ENCODE measurements around the gene APIP.

Gene APIP

GRCh38 chr11:34957206-34957605 lies 41.0 kb upstream of the APIP start:
- H4K20me1 ChIP-seq (ENCODE audit: low read depth, low read length): no peaks in the 10 kb centered on the region
- no peak for TF ChIP-seq CTCF (IDR thresholded peaks at IDR 0.05; ENCODE audit: insufficient read depth, low read length, poor library complexity, severe bottlenecking)
- no peak for TF ChIP-seq EZH2phosphoT487 (conservative IDR thresholded peaks at IDR 0.05; ENCODE audit: low read length)
- no peak overlapping the region for H3K4me3 ChIP-seq (ENCODE audit: insufficient read depth, low read length, poor library complexity, severe bottlenecking)
- no peaks in the 10 kb centered on the region for H3K27me3 ChIP-seq (ENCODE audit: low read length)
- H3F3A ChIP-seq (ENCODE audit: insufficient read depth): no peaks in the 10 kb centered on the region
- H3K27ac ChIP-seq (ENCODE audit: low read depth, low read length): no peak overlapping the region
- H3K4me2 ChIP-seq (ENCODE audit: low read depth, low read length, poor library complexity, severe bottlenecking): no peak overlapping the region
- no peaks in the 10 kb centered on the region for H3K9me2 ChIP-seq (replicated peaks; ENCODE audit: insufficient read depth, low read length)
- no peak overlapping the region for H3K9ac ChIP-seq (ENCODE audit: low read length)
- H3K79me2 ChIP-seq (ENCODE audit: insufficient read depth, low read length): no peaks in the 10 kb centered on the region
- H3K36me3 ChIP-seq (ENCODE audit: low read length): peaks cover 11% of the 10 kb centered on the region; the same call in 1 of the 2 replicates
- no peak overlapping the region for H2AFZ ChIP-seq (ENCODE audit: low read depth, low read length, severe bottlenecking)
- no peaks in the 10 kb centered on the region for H3K9me3 ChIP-seq (ENCODE audit: insufficient read depth, low read length)

- H3K9me2 ChIP-seq (replicated peaks; ENCODE audit: insufficient read depth, low read length): no peaks in the 10 kb centered on the region
- H3K79me2 ChIP-seq (ENCODE audit: insufficient read depth, low read length): no peaks in the 10 kb centered on the region
- H3K9me3 ChIP-seq (ENCODE audit: insufficient read depth, low read length): no peaks in the 10 kb centered on the region
- H3K9ac ChIP-seq (ENCODE audit: low read length): no peak overlapping the region
- no peak overlapping the region for H2AFZ ChIP-seq (ENCODE audit: low read depth, low read length, severe bottlenecking)
- H3F3A ChIP-seq (ENCODE audit: insufficient read depth): no peaks in the 10 kb centered on the region
- no peak overlapping the region for H3K4me2 ChIP-seq (ENCODE audit: low read depth, low read length, poor library complexity, severe bottlenecking)
- no peak overlapping the region for H3K4me3 ChIP-seq (ENCODE audit: insufficient read depth, low read length, poor library complexity, severe bottlenecking)
- H4K20me1 ChIP-seq (ENCODE audit: low read depth, low read length): no peaks in the 10 kb centered on the region
- H3K27ac ChIP-seq (ENCODE audit: low read depth, low read length): no peak overlapping the region
- H3K27me3 ChIP-seq (ENCODE audit: low read length): no peaks in the 10 kb centered on the region
- H3K36me3 ChIP-seq (ENCODE audit: low read length): no peaks in the 10 kb centered on the region; the same call in 1 of the 2 replicates
- TF ChIP-seq CTCF (IDR thresholded peaks at IDR 0.05; ENCODE audit: insufficient read depth, low read length, poor library complexity, severe bottlenecking) (no peak), EZH2phosphoT487 (conservative IDR thresholded peaks at IDR 0.05; ENCODE audit: low read length) (no peak)
Measured at GRCh38 chr11:34953955-34954354, 37.8 kb upstream of the APIP start.

GRCh38 chr11:34948696-34949095 lies 32.5 kb upstream of the APIP start:
- peaks cover 3% of the 10 kb centered on the region; the same call in 1 of the 2 replicates for H3K36me3 ChIP-seq (ENCODE audit: low read length)
- no peak overlapping the region for H2AFZ ChIP-seq (ENCODE audit: low read depth, low read length, severe bottlenecking)
- H3K27me3 ChIP-seq (ENCODE audit: low read length): no peaks in the 10 kb centered on the region
- TF ChIP-seq CTCF (IDR thresholded peaks at IDR 0.05; ENCODE audit: insufficient read depth, low read length, poor library complexity, severe bottlenecking): no peak
- TF ChIP-seq EZH2phosphoT487 (conservative IDR thresholded peaks at IDR 0.05; ENCODE audit: low read length): no peak
- H3K9ac ChIP-seq (ENCODE audit: low read length): no peak overlapping the region
- no peak overlapping the region for H3K4me3 ChIP-seq (ENCODE audit: insufficient read depth, low read length, poor library complexity, severe bottlenecking)
- H3F3A ChIP-seq (ENCODE audit: insufficient read depth): no peaks in the 10 kb centered on the region
- H3K9me3 ChIP-seq (ENCODE audit: insufficient read depth, low read length): peaks cover 3% of the 10 kb centered on the region; the same call in 1 of the 2 replicates
- H3K79me2 ChIP-seq (ENCODE audit: insufficient read depth, low read length): no peaks in the 10 kb centered on the region
- no peak overlapping the region for H3K27ac ChIP-seq (ENCODE audit: low read depth, low read length)
- H4K20me1 ChIP-seq (ENCODE audit: low read depth, low read length): no peaks in the 10 kb centered on the region
- H3K9me2 ChIP-seq (replicated peaks; ENCODE audit: insufficient read depth, low read length): no peaks in the 10 kb centered on the region
- no peak overlapping the region for H3K4me2 ChIP-seq (ENCODE audit: low read depth, low read length, poor library complexity, severe bottlenecking)

Measured in SU-DHL-6 (cell line).